H9 (cell line): ENCODE results near the gene POR. TPM values are rescaled to one million over a fixed set of nuclear protein-coding genes. Genes with fewer than 3 reads are reported as not detected.

Source experiments
- DNase-seq: peaks from one replicate; pipeline ENCODE4 v3.0.0-alpha.2; 2017
- H2AFZ ChIP-seq: one replicate; pipeline ENCODE4 v1.6.1; 2013; ENCODE audit warnings: mild to moderate bottlenecking, low read length, control low read depth, moderate library complexity
- H2AK5ac ChIP-seq: 2 replicates; pipeline ENCODE4 v1.6.1; 2013; ENCODE audit warnings: low read length, control low read depth, mixed read lengths; ENCODE audit not compliant: insufficient read length
- H2BK120ac ChIP-seq: one replicate; pipeline ENCODE4 v1.6.1; 2013; ENCODE audit warnings: low read depth, mild to moderate bottlenecking, low read length, control low read depth, inconsistent platforms; ENCODE audit not compliant: poor library complexity, severe bottlenecking
- H2BK12ac ChIP-seq: 2 replicates; pipeline ENCODE4 v1.6.1; 2013; ENCODE audit warnings: low read length, control low read depth, mixed read lengths, low read depth; ENCODE audit not compliant: insufficient read length
- H2BK15ac ChIP-seq: 2 replicates; pipeline ENCODE4 v1.6.1; 2013; ENCODE audit warnings: low read depth, low read length, control low read depth
- H2BK20ac ChIP-seq: one replicate; pipeline ENCODE4 v1.6.1; 2013; ENCODE audit warnings: low read depth, mild to moderate bottlenecking, low read length, control low read depth, inconsistent platforms; ENCODE audit not compliant: poor library complexity, severe bottlenecking
- H2BK5ac ChIP-seq: 2 replicates; pipeline ENCODE4 v1.6.1; 2013; ENCODE audit warnings: low read length, control low read depth, mixed read lengths; ENCODE audit not compliant: insufficient read length
- H3K14ac ChIP-seq: 2 replicates; pipeline ENCODE4 v1.6.1; 2013; ENCODE audit warnings: low read length, control low read depth; ENCODE audit not compliant: insufficient read depth
- H3K18ac ChIP-seq: 2 replicates; pipeline ENCODE4 v1.6.1; 2013; ENCODE audit warnings: low read depth, mild to moderate bottlenecking, mixed read lengths, low read length, control low read depth; ENCODE audit not compliant: insufficient read length
- H3K23ac ChIP-seq: 2 replicates; pipeline ENCODE4 v1.6.1; 2013; ENCODE audit warnings: low read length, control low read depth, mixed read lengths, low read depth; ENCODE audit not compliant: insufficient read length
- H3K23me2 ChIP-seq: 2 replicates; pipeline ENCODE4 v1.6.1; 2013; ENCODE audit warnings: low read depth, mild to moderate bottlenecking, mixed read lengths, low read length, control low read depth; ENCODE audit not compliant: insufficient read length, poor library complexity, severe bottlenecking
- H3K27ac ChIP-seq: 2 replicates; pipeline ENCODE4 v1.5.1; 2013; ENCODE audit warnings: low read length, control low read depth, mixed read lengths, low read depth; ENCODE audit not compliant: insufficient read length
- H3K27me3 ChIP-seq: 2 replicates; pipeline ENCODE4 v1.6.1; 2013; ENCODE audit warnings: low read length, control low read depth, inconsistent platforms; ENCODE audit not compliant: insufficient read depth
- H3K4ac ChIP-seq: 2 replicates; pipeline ENCODE4 v1.6.1; 2013; ENCODE audit warnings: low read depth, mild to moderate bottlenecking, control low read depth, inconsistent platforms, low read length, moderate library complexity
- H3K4me1 ChIP-seq: 2 replicates; pipeline ENCODE4 v1.6.1; 2013; ENCODE audit warnings: low read length, control low read depth, inconsistent platforms; ENCODE audit not compliant: insufficient read depth
- H3K4me2 ChIP-seq: 2 replicates; pipeline ENCODE4 v1.6.1; 2013; ENCODE audit warnings: low read length, control low read depth, mixed read lengths; ENCODE audit not compliant: insufficient read length, insufficient read depth
- H3K56ac ChIP-seq: 2 replicates; pipeline ENCODE4 v1.6.1; 2013; ENCODE audit warnings: low read depth, mild to moderate bottlenecking, mixed read lengths, low read length, control low read depth; ENCODE audit not compliant: insufficient read length
- H3K79me1 ChIP-seq: 2 replicates; pipeline ENCODE4 v1.6.1; 2013; ENCODE audit warnings: low read depth, mild to moderate bottlenecking, moderate library complexity, low read length, control low read depth, inconsistent platforms; ENCODE audit not compliant: insufficient read depth, poor library complexity, severe bottlenecking
- H3K79me2 ChIP-seq: 2 replicates; pipeline ENCODE4 v1.6.1; 2013; ENCODE audit warnings: low read length, control low read depth, inconsistent platforms; ENCODE audit not compliant: insufficient read depth
- H3K9ac ChIP-seq: 2 replicates; pipeline ENCODE4 v1.6.1; 2013; ENCODE audit warnings: low read length, control low read depth, mixed read lengths; ENCODE audit not compliant: insufficient read length; ENCODE audit errors: extremely low read depth
- H3K9me3 ChIP-seq: one replicate; pipeline ENCODE4 v1.6.1; 2013; ENCODE audit warnings: low read depth, low read length, inconsistent platforms; ENCODE audit not compliant: control insufficient read depth
- H3T11ph ChIP-seq: one replicate; pipeline ENCODE4 v1.6.1; 2013; ENCODE audit warnings: mild to moderate bottlenecking, low read length, control low read depth, inconsistent platforms
- H4K20me1 ChIP-seq: one replicate; pipeline ENCODE4 v1.6.1; 2013; ENCODE audit not compliant: control insufficient read depth, insufficient read length, insufficient read depth
- H4K5ac ChIP-seq: 2 replicates; pipeline ENCODE4 v1.6.1; 2013; ENCODE audit warnings: low read depth, mild to moderate bottlenecking, mixed read lengths, low read length, control low read depth; ENCODE audit not compliant: insufficient read length
- H4K8ac ChIP-seq: replicated peaks from 2 replicates; pipeline ENCODE4 v1.6.1; 2013; ENCODE audit warnings: low read length, control low read depth, mixed read lengths, low read depth; ENCODE audit not compliant: insufficient read length
- H4K91ac ChIP-seq: 2 replicates; pipeline ENCODE4 v1.6.1; 2013; ENCODE audit warnings: low read depth, mild to moderate bottlenecking, moderate library complexity, mixed read lengths, low read length, control low read depth; ENCODE audit not compliant: insufficient read length
- H3K27ac Mint-ChIP-seq, 3 experiments: 2 replicates in 2 of 3; 3 replicates in 1 of 3; pipeline ENCODE4 v1.8.0; 2020 to 2021; ENCODE audit warnings: mixed read lengths in 3 of 3, mild to moderate bottlenecking in 1 of 3, moderate library complexity in 1 of 3
- H3K27me3 Mint-ChIP-seq: 2 replicates; pipeline ENCODE4 v1.8.0; 2021; ENCODE audit warnings: low read depth, mild to moderate bottlenecking, moderate library complexity, mixed read lengths
- H3K36me3 Mint-ChIP-seq, 3 experiments: 2 replicates in 2 of 3; 3 replicates in 1 of 3; pipeline ENCODE4 v1.8.0; 2020 to 2021; ENCODE audit warnings: low read depth in 3 of 3, mixed read lengths in 3 of 3; ENCODE audit not compliant: insufficient read depth in 1 of 3
- H3K4me1 Mint-ChIP-seq, 2 experiments: 2 replicates each; pipeline ENCODE4 v1.8.0; 2020; ENCODE audit warnings: mixed read lengths in 2 of 2
- H3K4me3 Mint-ChIP-seq, 2 experiments: 2 replicates in 1 of 2; 3 replicates in 1 of 2; pipeline ENCODE4 v1.8.0; 2020 to 2021; ENCODE audit warnings: mild to moderate bottlenecking in 2 of 2, mixed read lengths in 2 of 2, moderate library complexity in 1 of 2
- H3K9me3 Mint-ChIP-seq, 2 experiments: 2 replicates in 1 of 2; 3 replicates in 1 of 2; pipeline ENCODE4 v1.8.0; 2020; ENCODE audit warnings: mild to moderate bottlenecking in 2 of 2, mixed read lengths in 2 of 2, moderate library complexity in 1 of 2
- WGBS: extraction: QIAGEN DNeasy Blood & Tissue Kit; methylation state at CpG from one replicate; pipeline ENCODE4 v1.1.7; 2013; ENCODE audit warnings: missing lambda C conversion rate, low lambda C conversion rate, mixed read lengths; ENCODE audit not compliant: insufficient read length; ENCODE audit errors: extremely low coverage; 5-methylcytosine and 5-hydroxymethylcytosine counted together
- total RNA-seq: library from RNA; stranded (reverse); gene quantifications from 2 replicates; pipeline ENCODE4 v1.2.1, GENCODE V29; 2021
- TF ChIP-seq, protein P1 (sequence below): fragments of 200-600 bp; sonication (generic); conservative IDR thresholded peaks from 3 replicates; pipeline ENCODE4 v1.8.0; 2021; ENCODE audit warnings: antibody characterized with exemption, mild to moderate bottlenecking

POR gene
- total RNA-seq, 1 experiment from 2014 or later = 128 TPM

DNA sequence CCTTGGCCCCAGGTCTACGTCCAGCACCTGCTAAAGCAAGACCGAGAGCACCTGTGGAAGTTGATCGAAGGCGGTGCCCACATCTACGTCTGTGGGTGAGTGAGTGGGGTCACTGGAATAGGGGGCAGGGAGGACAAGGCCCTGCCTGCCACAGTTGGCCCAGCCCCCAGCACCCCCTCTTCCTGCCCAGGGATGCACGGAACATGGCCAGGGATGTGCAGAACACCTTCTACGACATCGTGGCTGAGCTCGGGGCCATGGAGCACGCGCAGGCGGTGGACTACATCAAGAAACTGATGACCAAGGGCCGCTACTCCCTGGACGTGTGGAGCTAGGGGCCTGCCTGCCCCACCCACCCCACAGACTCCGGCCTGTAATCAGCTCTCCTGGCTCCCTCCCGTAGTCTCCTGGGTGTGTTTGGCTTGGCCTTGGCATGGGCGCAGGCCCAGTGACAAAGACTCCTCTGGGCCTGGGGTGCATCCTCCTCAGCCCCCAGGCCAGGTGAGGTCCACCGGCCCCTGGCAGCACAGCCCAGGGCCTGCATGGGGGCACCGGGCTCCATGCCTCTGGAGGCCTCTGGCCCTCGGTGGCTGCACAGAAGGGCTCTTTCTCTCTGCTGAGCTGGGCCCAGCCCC is 71.3 kb downstream of the POR start:
- TF ChIP-seq, protein P1, sequence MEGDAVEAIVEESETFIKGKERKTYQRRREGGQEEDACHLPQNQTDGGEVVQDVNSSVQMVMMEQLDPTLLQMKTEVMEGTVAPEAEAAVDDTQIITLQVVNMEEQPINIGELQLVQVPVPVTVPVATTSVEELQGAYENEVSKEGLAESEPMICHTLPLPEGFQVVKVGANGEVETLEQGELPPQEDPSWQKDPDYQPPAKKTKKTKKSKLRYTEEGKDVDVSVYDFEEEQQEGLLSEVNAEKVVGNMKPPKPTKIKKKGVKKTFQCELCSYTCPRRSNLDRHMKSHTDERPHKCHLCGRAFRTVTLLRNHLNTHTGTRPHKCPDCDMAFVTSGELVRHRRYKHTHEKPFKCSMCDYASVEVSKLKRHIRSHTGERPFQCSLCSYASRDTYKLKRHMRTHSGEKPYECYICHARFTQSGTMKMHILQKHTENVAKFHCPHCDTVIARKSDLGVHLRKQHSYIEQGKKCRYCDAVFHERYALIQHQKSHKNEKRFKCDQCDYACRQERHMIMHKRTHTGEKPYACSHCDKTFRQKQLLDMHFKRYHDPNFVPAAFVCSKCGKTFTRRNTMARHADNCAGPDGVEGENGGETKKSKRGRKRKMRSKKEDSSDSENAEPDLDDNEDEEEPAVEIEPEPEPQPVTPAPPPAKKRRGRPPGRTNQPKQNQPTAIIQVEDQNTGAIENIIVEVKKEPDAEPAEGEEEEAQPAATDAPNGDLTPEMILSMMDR = no peak
- H3K27me3 Mint-ChIP-seq = no peaks in the 10 kb centered on the region; the same call in 1 of the 2 replicates
- no peak overlapping the region for H2BK15ac ChIP-seq

More for the DNA sequence above, 71.3 kb downstream of the POR start:
- Histone ChIP-seq H2BK12ac (no peak overlapping the region), H4K8ac (no peak overlapping the region), H3K4ac (no peak overlapping the region), H3K9me3 (no peaks in the 10 kb centered on the region), H3T11ph (no peak overlapping the region), H4K5ac (no peak overlapping the region), H3K79me2 (no peaks in the 10 kb centered on the region), H2BK120ac (no peak overlapping the region), H4K20me1 (peaks cover 2% of the 10 kb centered on the region), H2AK5ac (no peak overlapping the region), H3K4me2 (no peak overlapping the region), H3K27me3 (no peaks in the 10 kb centered on the region), H2BK20ac (no peak overlapping the region), H3K23ac (no peak overlapping the region), H3K18ac (no peak overlapping the region), H3K4me1 (peaks cover 8% of the 10 kb centered on the region; the same call in 1 of the 2 replicates), H3K27ac (no peak overlapping the region), H3K56ac (no peak overlapping the region), H3K14ac (no peak overlapping the region), H2BK5ac (no peak overlapping the region), H2AFZ (no peak overlapping the region), H3K23me2 (no peaks in the 10 kb centered on the region), H3K79me1 (no peaks in the 10 kb centered on the region), H3K9ac (no peak overlapping the region), H4K91ac (no peak overlapping the region)
- H3K4me1 Mint-ChIP-seq = peaks cover 17 to 27% of the 10 kb centered on the region in 2 experiments
- no CpG with 5 or more reads among the region's 20 CpGs for WGBS
- H3K9me3 Mint-ChIP-seq = no peaks in the 10 kb centered on the region; a peak in 1 of 5 replicates
- no peak for DNase-seq
- H3K36me3 Mint-ChIP-seq = peaks cover 16 to 41% (median 30%) of the 10 kb centered on the region in 3 experiments
- H3K4me3 Mint-ChIP-seq = no peak overlapping the region
- peak overlapping the region in 1 of 3 experiments; percentile 96; a peak in 1 of 7 replicates for H3K27ac Mint-ChIP-seq
